Neutrophil (primary cell): ENCODE results near the gene MTLN.
A peak's percentile ranks its signal among the peaks of the same experiment; 100 is the strongest.
"Not testable (repeated sequence)": the region's sequence is repeated elsewhere in the genome, so short reads cannot be mapped to it uniquely, and the experiment has no call there.

ENCODE experiments used
- H3K27ac ChIP-seq: fragments of 200-600 bp; sonication (generic); 2 replicates; pipeline ENCODE4 v1.5.1; 2016; ENCODE audit warnings: mild to moderate bottlenecking, moderate library complexity
- H3K27me3 ChIP-seq: fragments of 200-600 bp; sonication (generic); 2 replicates; pipeline ENCODE4 v1.6.0; 2016; ENCODE audit warnings: mild to moderate bottlenecking
- H3K36me3 ChIP-seq: fragments of 200-600 bp; sonication (generic); 2 replicates; pipeline ENCODE4 v1.5.1; 2017
- H3K4me1 ChIP-seq, 2 experiments: fragments of 200-600 bp in 1 of 2; sonication (generic) in 1 of 2; 1 replicate in 1 of 2; 2 replicates in 1 of 2; pipeline versions ENCODE4 v1.5.1 to v1.6.1; 2013 to 2016; ENCODE audit warnings: low read depth in 1 of 2, low read length in 1 of 2, mild to moderate bottlenecking in 1 of 2, moderate library complexity in 1 of 2; ENCODE audit not compliant: control insufficient read depth in 1 of 2, insufficient read depth in 1 of 2
- H3K4me3 ChIP-seq, 2 experiments: fragments of 200-600 bp in 1 of 2; sonication (generic) in 1 of 2; 1 replicate in 1 of 2; 2 replicates in 1 of 2; pipeline ENCODE4 v1.5.1; 2013 to 2016; ENCODE audit warnings: low read depth in 1 of 2, low read length in 1 of 2, mild to moderate bottlenecking in 1 of 2, moderate library complexity in 1 of 2
- H3K9me3 ChIP-seq: fragments of 200-600 bp; sonication (generic); 2 replicates; pipeline ENCODE4 v1.5.1; 2016
- TF ChIP-seq, protein P1 (sequence below): fragments of 200-600 bp; sonication (generic); IDR thresholded peaks from 2 replicates; pipeline ENCODE4 v1.5.1; 2016; ENCODE audit warnings: antibody characterized with exemption

Gene MTLN

DNA sequence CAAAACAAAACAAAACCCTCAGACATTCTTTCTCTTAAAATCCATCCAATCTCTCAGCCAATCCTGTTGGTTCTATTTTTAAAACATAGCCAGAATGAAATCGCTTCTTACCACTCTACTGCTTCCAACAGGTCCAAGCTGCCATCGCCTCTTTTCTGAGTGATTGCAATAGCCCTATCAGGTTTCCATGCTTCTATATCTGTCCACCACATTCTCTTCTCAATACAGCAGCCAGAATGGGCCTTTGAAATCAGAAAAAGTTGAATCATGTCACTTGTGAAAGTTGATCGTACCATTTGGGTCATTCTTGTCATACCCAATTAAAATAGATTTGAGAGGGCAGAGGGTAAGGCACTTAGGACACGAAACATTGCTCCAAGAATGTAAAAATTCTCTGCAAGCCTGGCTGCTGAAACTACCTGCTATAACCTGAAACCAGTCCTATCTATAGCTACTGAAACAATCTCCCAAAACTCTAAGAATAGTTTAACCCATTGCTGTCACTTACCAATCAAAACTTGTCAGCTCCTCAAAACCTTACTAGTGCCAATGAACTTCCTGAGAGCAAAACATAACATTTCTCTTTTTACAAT is 3.3 kb upstream of the MTLN start:
- Histone ChIP-seq H3K4me1 (peaks cover 6 to 10% of the 10 kb centered on the region in 2 experiments), H3K27ac (no peak overlapping the region), H3K4me3 (no peak overlapping the region), H3K27me3 (peaks cover 81% of the 10 kb centered on the region), H3K36me3 (no peaks in the 10 kb centered on the region), H3K9me3 (peaks cover 3% of the 10 kb centered on the region)
- TF ChIP-seq, protein P1, sequence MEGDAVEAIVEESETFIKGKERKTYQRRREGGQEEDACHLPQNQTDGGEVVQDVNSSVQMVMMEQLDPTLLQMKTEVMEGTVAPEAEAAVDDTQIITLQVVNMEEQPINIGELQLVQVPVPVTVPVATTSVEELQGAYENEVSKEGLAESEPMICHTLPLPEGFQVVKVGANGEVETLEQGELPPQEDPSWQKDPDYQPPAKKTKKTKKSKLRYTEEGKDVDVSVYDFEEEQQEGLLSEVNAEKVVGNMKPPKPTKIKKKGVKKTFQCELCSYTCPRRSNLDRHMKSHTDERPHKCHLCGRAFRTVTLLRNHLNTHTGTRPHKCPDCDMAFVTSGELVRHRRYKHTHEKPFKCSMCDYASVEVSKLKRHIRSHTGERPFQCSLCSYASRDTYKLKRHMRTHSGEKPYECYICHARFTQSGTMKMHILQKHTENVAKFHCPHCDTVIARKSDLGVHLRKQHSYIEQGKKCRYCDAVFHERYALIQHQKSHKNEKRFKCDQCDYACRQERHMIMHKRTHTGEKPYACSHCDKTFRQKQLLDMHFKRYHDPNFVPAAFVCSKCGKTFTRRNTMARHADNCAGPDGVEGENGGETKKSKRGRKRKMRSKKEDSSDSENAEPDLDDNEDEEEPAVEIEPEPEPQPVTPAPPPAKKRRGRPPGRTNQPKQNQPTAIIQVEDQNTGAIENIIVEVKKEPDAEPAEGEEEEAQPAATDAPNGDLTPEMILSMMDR: no peak

DNA sequence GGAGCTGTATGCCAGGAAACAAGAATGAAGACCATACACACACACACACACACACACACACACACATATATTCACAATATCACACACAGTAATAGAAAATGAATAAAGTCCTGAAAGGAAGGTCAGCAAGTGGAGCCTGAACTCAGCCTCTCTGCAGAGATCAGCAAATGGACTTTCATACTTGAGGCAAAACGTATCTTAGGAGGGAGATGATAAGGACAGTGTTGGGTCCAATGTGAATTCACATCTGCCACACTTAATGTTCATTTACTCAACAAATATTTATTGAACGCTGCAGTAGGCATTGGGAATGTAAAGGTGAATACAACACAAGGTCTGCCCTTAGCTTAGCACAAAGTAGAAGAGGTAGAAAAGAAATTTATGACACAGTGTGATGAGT is 2.7 kb upstream of the MTLN start:
- no peak overlapping the region for H3K27ac ChIP-seq
- no peak overlapping the region for H3K4me3 ChIP-seq
- H3K4me1 ChIP-seq: peaks cover 6 to 10% of the 10 kb centered on the region in 2 experiments
- H3K9me3 ChIP-seq: peaks cover 3% of the 10 kb centered on the region
- H3K27me3 ChIP-seq: peaks cover 77% of the 10 kb centered on the region
- TF ChIP-seq, protein P1: no peak
- no peaks in the 10 kb centered on the region for H3K36me3 ChIP-seq

- not testable (repeated sequence) for H3K36me3 ChIP-seq, H3K9me3 ChIP-seq, H3K4me1 ChIP-seq, H3K4me3 ChIP-seq, H3K27ac ChIP-seq
- peaks cover 62% of the 10 kb centered on the region for H3K27me3 ChIP-seq
These were observed 1.2 kb upstream of the MTLN start for GRCh38 chr2:110213522-110213921.

DNA sequence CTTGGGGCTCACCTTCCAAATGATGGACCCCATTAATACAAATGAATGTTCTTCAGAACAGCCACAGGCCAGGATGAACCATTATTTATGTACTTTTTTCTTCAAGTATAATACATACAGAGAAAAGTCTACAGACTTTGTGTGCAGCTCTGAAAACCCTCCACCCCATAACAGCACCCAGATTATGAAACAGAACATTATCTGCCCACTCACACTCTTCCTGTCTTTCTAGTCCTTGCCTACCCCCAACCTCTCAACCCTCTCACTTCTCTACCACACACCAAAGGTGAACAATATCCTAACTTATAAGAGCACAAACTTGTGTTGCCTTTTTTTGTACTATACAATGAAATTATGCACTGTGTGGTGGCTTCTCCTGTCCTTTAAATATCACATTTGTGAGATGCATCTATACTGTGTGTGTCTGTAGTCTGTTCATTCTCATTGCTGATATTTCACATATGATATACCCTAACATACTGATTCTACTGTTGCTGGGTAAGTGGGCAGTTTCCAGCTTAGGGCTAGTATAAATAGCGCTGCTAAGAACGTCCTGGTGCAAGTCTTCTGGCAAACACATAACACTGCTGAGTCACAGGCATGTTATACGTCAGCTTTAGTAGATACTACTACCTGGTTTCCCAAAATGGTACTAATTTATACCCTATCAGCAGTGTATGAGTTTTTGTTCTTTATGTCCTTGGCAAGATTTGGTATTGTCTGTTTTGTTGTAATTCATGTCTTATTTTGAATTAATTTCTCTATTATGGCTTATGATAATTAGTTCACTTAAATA is 6.5 kb downstream of the MTLN start:
- Histone ChIP-seq H3K4me3 (no peak overlapping the region), H3K36me3 (no peaks in the 10 kb centered on the region), H3K9me3 (no peaks in the 10 kb centered on the region), H3K27me3 (peaks cover 20% of the 10 kb centered on the region), H3K27ac (no peak overlapping the region), H3K4me1 (peaks cover 12 to 13% of the 10 kb centered on the region in 2 experiments)
- TF ChIP-seq, protein P1: no peak

GRCh38 chr2:110204408-110205385 is 7.7 kb downstream of the MTLN start, which contains the start of gene NPHP1:
Gene NPHP1 (minus strand): TSS chr2:110205013. CDS start chr2:110204968, 45 bp downstream.
- H3K4me3 ChIP-seq: peak within 1 kb of the TSS; percentile 59 to 64
- no peaks in the 10 kb centered on the region for H3K36me3 ChIP-seq
- peaks cover 12 to 13% of the 10 kb centered on the region in 2 experiments for H3K4me1 ChIP-seq
- H3K27me3 ChIP-seq: peaks cover 20% of the 10 kb centered on the region
- no peak within 1 kb of the TSS for H3K27ac ChIP-seq
- TF ChIP-seq, protein P1: no peak
- H3K9me3 ChIP-seq: no peaks in the 10 kb centered on the region
